RWPE1 (cell line): Measurements from ENCODE around the gene MTHFD1.

ENCODE experiments used
- CTCF ChIA-PET: fragments of 350-600 bp; sonication (Branson Sonifier 250); formaldehyde crosslinking; extraction: SDS; loops from one replicate; lab custom pipeline; 2021; lab: Yijun Ruan, JAX
- POLR2A ChIA-PET: fragments of 400-600 bp; formaldehyde crosslinking; extraction: SDS; loops from one replicate; lab custom pipeline; 2020; ENCODE audit warnings: antibody characterized with exemption; ENCODE audit not compliant: low non-redundant PET; lab: Yijun Ruan, JAX
- DNase-seq: peaks from one replicate; pipeline ENCODE4 v3.0.0; 2012; ENCODE audit warnings: low spot score
- H3K27ac ChIP-seq: fragments of 450-650 bp; 2 replicates; pipeline ENCODE4 v1.5.1; 2017
- CTCF ChIP-seq: fragments of 450-650 bp; conservative IDR thresholded peaks from 2 replicates; pipeline ENCODE4 v1.5.1; 2017; ENCODE audit warnings: low read depth, mild to moderate bottlenecking

The MTHFD1 gene

DNA sequence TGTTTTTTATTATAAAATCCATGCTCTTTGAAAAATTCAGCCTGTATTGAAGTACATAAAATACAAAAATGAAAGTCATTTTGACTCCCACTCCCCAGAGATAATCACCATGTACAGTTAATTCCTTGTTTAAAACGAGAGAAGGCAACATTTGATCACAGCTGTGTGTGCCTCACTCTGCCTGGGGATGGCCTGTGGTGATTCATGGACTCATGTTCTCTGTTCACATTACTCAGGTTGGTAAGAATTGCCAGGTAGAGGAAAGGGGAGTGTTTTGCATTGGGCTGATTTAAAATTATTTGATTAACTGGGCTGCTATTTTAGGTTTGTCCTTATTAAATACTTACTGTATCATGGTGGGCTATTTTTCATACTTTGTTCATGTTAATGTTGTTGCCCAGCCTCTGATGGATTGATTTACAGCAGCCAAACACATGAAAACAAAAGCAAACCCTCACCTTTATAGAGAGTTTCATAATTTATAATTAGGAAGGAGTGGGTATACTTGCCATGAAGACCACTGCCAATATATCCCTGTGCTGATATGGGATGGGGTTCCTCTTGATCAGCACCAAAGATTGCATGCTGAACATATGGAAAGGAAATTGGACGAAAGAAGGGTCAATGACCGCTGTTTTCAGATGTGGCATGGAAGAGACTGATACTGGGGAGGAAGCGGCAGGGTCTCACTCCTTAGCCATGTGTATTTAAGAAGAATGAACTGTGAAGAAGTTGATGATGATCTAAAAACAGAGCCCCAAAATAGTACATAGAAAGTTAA, 119.4 kb downstream of the MTHFD1 start:
- POLR2A ChIA-PET = no interaction called here
- no peak overlapping the region for H3K27ac ChIP-seq

GRCh38 chr14:64508215-64508776, 120.1 kb downstream of the MTHFD1 start:
- TF ChIP-seq CTCF = no peak
- ChIA-PET CTCF (interaction anchor here (0.6 kb wide), 1 partner anchor 74 kb away, joined by 5 read pairs; no protein-coding TSS in a partner anchor), POLR2A (no interaction called here)
- no peak overlapping the region for H3K27ac ChIP-seq
- no peak for DNase-seq

More for the DNA sequence above, 119.4 kb downstream of the MTHFD1 start:
- no peak for TF ChIP-seq CTCF
- DNase-seq = peak; percentile 74
- CTCF ChIA-PET = interaction anchor here (0.8 kb wide), 1 partner anchor 78 kb away, joined by 3 read pairs; no protein-coding TSS in a partner anchor

DNA sequence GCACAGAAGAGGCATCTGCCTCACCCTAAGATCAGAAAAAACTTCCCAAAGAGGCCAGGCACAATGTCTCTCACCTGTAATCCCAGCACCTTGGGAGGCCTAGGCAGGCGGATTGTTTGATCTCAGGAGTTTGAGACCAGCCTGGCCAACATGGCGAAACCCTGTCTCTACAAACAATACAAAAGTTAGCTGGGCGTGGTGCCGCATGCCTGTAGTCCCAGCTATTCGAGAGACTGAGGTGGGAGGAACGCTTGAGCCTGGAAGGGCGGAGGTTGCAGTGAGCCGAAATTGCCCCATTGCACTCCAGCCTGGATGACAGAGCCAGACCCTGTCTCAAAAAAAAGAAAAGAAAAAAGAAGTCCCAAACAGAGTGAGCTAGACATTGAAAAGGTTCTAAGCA, 120.9 kb downstream of the MTHFD1 start:
- ChIA-PET CTCF (interaction anchor here (0.6 kb wide), 1 partner anchor 74 kb away, joined by 5 read pairs; no protein-coding TSS in a partner anchor), POLR2A (interaction anchor here (0.6 to 0.7 kb wide), 2 partner anchors 194 to 662 kb away, joined by 3 to 7 read pairs; no protein-coding TSS in a partner anchor)
- TF ChIP-seq CTCF = no peak
- DNase-seq = no peak
- H3K27ac ChIP-seq = peak overlapping the region; percentile 43
